Neural progenitor cell (in vitro differentiated cells): ENCODE results near the gene PRSS16. TPM values are rescaled to one million over a fixed set of nuclear protein-coding genes. Genes with fewer than 3 reads are reported as not detected.

ENCODE experiments used
- DNase-seq: peaks from one replicate; pipeline ENCODE4 v3.0.0-alpha.2; 2016; ENCODE audit warnings: low spot score
- H2AFZ ChIP-seq: fragments of 200-600 bp; sonication (generic); replicated peaks from 2 replicates; pipeline ENCODE4 v1.6.1; 2016; ENCODE audit warnings: antibody characterized with exemption
- H3F3A ChIP-seq: fragments of 200-600 bp; sonication (generic); 2 replicates; pipeline ENCODE4 v1.6.1; 2016; ENCODE audit warnings: antibody characterized with exemption, low read depth
- H3K27ac ChIP-seq: fragments of 200-600 bp; sonication (generic); 2 replicates; pipeline ENCODE4 v1.5.1; 2016; ENCODE audit warnings: mild to moderate bottlenecking
- H3K27me3 ChIP-seq: fragments of 200-600 bp; sonication (generic); 2 replicates; pipeline ENCODE4 v1.6.1; 2016; ENCODE audit warnings: mild to moderate bottlenecking, moderate library complexity
- H3K36me3 ChIP-seq: fragments of 200-600 bp; sonication (generic); 2 replicates; pipeline ENCODE4 v1.5.1; 2016
- H3K4me1 ChIP-seq: fragments of 200-600 bp; sonication (generic); 2 replicates; pipeline ENCODE4 v1.6.1; 2016; ENCODE audit warnings: mixed run types
- H3K4me2 ChIP-seq: fragments of 200-600 bp; sonication (generic); 2 replicates; pipeline ENCODE4 v1.6.1; 2016
- H3K4me3 ChIP-seq: fragments of 200-600 bp; sonication (generic); 2 replicates; pipeline ENCODE4 v1.5.1; 2016
- H3K79me2 ChIP-seq: fragments of 200-600 bp; sonication (generic); 2 replicates; pipeline ENCODE4 v1.6.1; 2016; ENCODE audit warnings: low read depth
- H3K9ac ChIP-seq: fragments of 200-600 bp; sonication (generic); 2 replicates; pipeline ENCODE4 v1.6.1; 2016
- H3K9me3 ChIP-seq: fragments of 200-600 bp; sonication (generic); 2 replicates; pipeline ENCODE4 v1.5.1; 2016; ENCODE audit warnings: low read depth
- H4K20me1 ChIP-seq: fragments of 200-600 bp; sonication (generic); 2 replicates; pipeline ENCODE4 v1.6.1; 2016; ENCODE audit warnings: low read depth
- H3K27ac Mint-ChIP-seq: 3 replicates; pipeline ENCODE4 v1.8.0; 2021; ENCODE audit warnings: mixed read lengths
- H3K27me3 Mint-ChIP-seq: 2 replicates; pipeline ENCODE4 v1.8.0; 2022; ENCODE audit warnings: low read depth, mild to moderate bottlenecking, inconsistent platforms, moderate library complexity, mixed read lengths; ENCODE audit not compliant: insufficient read depth
- H3K36me3 Mint-ChIP-seq: 3 replicates; pipeline ENCODE4 v1.8.0; 2021; ENCODE audit warnings: mixed read lengths
- H3K4me1 Mint-ChIP-seq: 3 replicates; pipeline ENCODE4 v1.8.0; 2021; ENCODE audit warnings: mixed read lengths
- H3K4me3 Mint-ChIP-seq: 3 replicates; pipeline ENCODE4 v1.8.0; 2021; ENCODE audit warnings: mild to moderate bottlenecking, moderate library complexity, mixed read lengths
- H3K9me3 Mint-ChIP-seq: 3 replicates; pipeline ENCODE4 v1.8.0; 2020; ENCODE audit warnings: mixed read lengths
- CTCF ChIP-seq: fragments of 200-600 bp; sonication (generic); IDR thresholded peaks from 2 replicates; pipeline ENCODE4 v1.5.1; 2017; ENCODE audit warnings: antibody characterized with exemption, mild to moderate bottlenecking
- EZH2 ChIP-seq: fragments of 200-600 bp; sonication (generic); IDR thresholded peaks from 2 replicates; pipeline ENCODE4 v1.6.1; 2017; ENCODE audit warnings: antibody characterized with exemption, mild to moderate bottlenecking, moderate library complexity
- EZH2phosphoT487 ChIP-seq: fragments of 200-600 bp; sonication (generic); IDR thresholded peaks from 2 replicates; pipeline ENCODE4 v1.6.1; 2017; ENCODE audit warnings: antibody characterized with exemption
- total RNA-seq: library from RNA; depleted of rRNA; stranded (reverse); fragments of >200 nt; gene quantifications from 2 replicates; pipeline ENCODE4 v1.2.3, GENCODE V29; 2015; ENCODE audit warnings: low replicate concordance

PRSS16 gene
- total RNA-seq, 1 donor from 2014 or later, result 4.3 TPM

DNA sequence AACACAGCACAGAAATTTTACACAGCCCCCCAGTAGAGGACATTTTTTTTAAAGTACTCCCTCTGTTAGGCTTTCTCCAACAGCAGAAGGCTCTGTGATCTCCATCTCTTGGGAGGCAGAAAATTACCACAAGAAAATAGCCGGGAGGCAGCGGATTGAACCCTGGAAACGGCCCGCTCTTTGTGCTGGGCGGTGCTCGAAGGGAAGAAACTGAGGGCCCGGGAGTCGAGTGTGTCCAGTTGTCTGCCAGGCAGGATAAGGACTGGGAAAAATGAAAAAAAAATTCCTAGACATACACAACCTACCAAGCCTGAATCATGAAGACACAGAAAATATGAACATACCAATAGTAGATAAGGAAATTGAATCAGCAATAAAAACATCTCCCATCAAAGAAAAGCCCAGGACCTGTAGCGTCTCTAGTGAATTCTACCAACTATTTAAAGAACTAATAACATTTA, 33.1 kb downstream of the PRSS16 start:
- Histone ChIP-seq H3K4me2 (peak overlapping the region; percentile 79), H2AFZ (peak overlapping the region; percentile 59), H3K9ac (no peak overlapping the region), H3K79me2 (no peaks in the 10 kb centered on the region), H3K4me3 (peak overlapping the region; percentile 77), H3K9me3 (no peaks in the 10 kb centered on the region), H3K4me1 (peaks cover 6% of the 10 kb centered on the region), H3K27me3 (peaks cover 90% of the 10 kb centered on the region), H3K36me3 (no peaks in the 10 kb centered on the region), H3F3A (peaks cover 13% of the 10 kb centered on the region), H3K27ac (no peak overlapping the region), H4K20me1 (no peaks in the 10 kb centered on the region)
- H3K4me3 Mint-ChIP-seq, result peak overlapping the region; percentile 96
- TF ChIP-seq EZH2phosphoT487 (no peak), EZH2 (no peak), CTCF (no peak)
- H3K36me3 Mint-ChIP-seq, result no peaks in the 10 kb centered on the region
- DNase-seq, result peak; percentile 58
- peaks cover 23% of the 10 kb centered on the region for H3K9me3 Mint-ChIP-seq
- peaks cover 35% of the 10 kb centered on the region for H3K27me3 Mint-ChIP-seq
- peak overlapping the region; percentile 80 for H3K27ac Mint-ChIP-seq
- H3K4me1 Mint-ChIP-seq, result peaks cover 14% of the 10 kb centered on the region

- no peak overlapping the region for H2AFZ ChIP-seq
- H3K36me3 ChIP-seq, result no peaks in the 10 kb centered on the region
- H3K9me3 ChIP-seq, result no peaks in the 10 kb centered on the region
- H3K4me1 ChIP-seq, result peaks cover 6% of the 10 kb centered on the region
- TF ChIP-seq CTCF, result no peak
- no peak for TF ChIP-seq EZH2phosphoT487
- TF ChIP-seq EZH2, result no peak
- no peaks in the 10 kb centered on the region for H3K79me2 ChIP-seq
- Mint-ChIP-seq H3K27me3 (peaks cover 34% of the 10 kb centered on the region), H3K9me3 (peaks cover 26% of the 10 kb centered on the region), H3K27ac (no peak overlapping the region), H3K4me3 (peak overlapping the region; percentile 96), H3K4me1 (peaks cover 17% of the 10 kb centered on the region), H3K36me3 (no peaks in the 10 kb centered on the region)
- no peak for DNase-seq
- H3F3A ChIP-seq, result peaks cover 16% of the 10 kb centered on the region
- peak overlapping the region; percentile 77 for H3K4me3 ChIP-seq
- no peak overlapping the region for H3K9ac ChIP-seq
- H3K27me3 ChIP-seq, result peaks cover 90% of the 10 kb centered on the region
- H3K4me2 ChIP-seq, result peak overlapping the region; percentile 79
- H3K27ac ChIP-seq, result no peak overlapping the region
- no peaks in the 10 kb centered on the region for H4K20me1 ChIP-seq
Measured at GRCh38 chr6:27281105-27281539, 33.6 kb downstream of the PRSS16 start.

GRCh38 chr6:27281569-27281968, 34.1 kb downstream of the PRSS16 start:
- no peak for DNase-seq
- Histone ChIP-seq H3F3A (peaks cover 16% of the 10 kb centered on the region), H3K36me3 (no peaks in the 10 kb centered on the region), H3K27ac (no peak overlapping the region), H3K9me3 (no peaks in the 10 kb centered on the region), H4K20me1 (no peaks in the 10 kb centered on the region), H3K79me2 (no peaks in the 10 kb centered on the region), H3K4me1 (peaks cover 6% of the 10 kb centered on the region), H3K27me3 (peaks cover 90% of the 10 kb centered on the region), H3K4me3 (peak overlapping the region; percentile 77), H3K9ac (no peak overlapping the region), H2AFZ (no peak overlapping the region), H3K4me2 (peak overlapping the region; percentile 79)
- TF ChIP-seq CTCF, result no peak
- no peak for TF ChIP-seq EZH2
- TF ChIP-seq EZH2phosphoT487, result no peak
- Mint-ChIP-seq H3K9me3 (peaks cover 28% of the 10 kb centered on the region), H3K4me3 (peak overlapping the region; percentile 96), H3K4me1 (peaks cover 20% of the 10 kb centered on the region), H3K27me3 (peaks cover 36% of the 10 kb centered on the region), H3K27ac (no peak overlapping the region), H3K36me3 (no peaks in the 10 kb centered on the region)
